GF-D8 (cell line): ENCODE results near the gene CDC42EP3.

ENCODE experiments used
- DNase-seq: peaks from one replicate; lab custom pipeline; 2025; lab: John Stamatoyannopoulos, UW

CDC42EP3 gene

GRCh38 chr2:37618326-37618725 lies 53.1 kb downstream of the CDC42EP3 start:
- no peak for DNase-seq

- no peak for DNase-seq
Observed at GRCh38 chr2:37617119-37617892, 54.1 kb downstream of the CDC42EP3 start.

- no peak for DNase-seq
Observed at GRCh38 chr2:37616677-37617005, 54.8 kb downstream of the CDC42EP3 start.

GRCh38 chr2:37615804-37616676 lies 55.4 kb downstream of the CDC42EP3 start:
- no peak for DNase-seq

GRCh38 chr2:37614061-37614738 lies 57.2 kb downstream of the CDC42EP3 start:
- no peak for DNase-seq

- DNase-seq, result no peak
Observed at GRCh38 chr2:37612382-37612781, 59.1 kb downstream of the CDC42EP3 start.

DNA sequence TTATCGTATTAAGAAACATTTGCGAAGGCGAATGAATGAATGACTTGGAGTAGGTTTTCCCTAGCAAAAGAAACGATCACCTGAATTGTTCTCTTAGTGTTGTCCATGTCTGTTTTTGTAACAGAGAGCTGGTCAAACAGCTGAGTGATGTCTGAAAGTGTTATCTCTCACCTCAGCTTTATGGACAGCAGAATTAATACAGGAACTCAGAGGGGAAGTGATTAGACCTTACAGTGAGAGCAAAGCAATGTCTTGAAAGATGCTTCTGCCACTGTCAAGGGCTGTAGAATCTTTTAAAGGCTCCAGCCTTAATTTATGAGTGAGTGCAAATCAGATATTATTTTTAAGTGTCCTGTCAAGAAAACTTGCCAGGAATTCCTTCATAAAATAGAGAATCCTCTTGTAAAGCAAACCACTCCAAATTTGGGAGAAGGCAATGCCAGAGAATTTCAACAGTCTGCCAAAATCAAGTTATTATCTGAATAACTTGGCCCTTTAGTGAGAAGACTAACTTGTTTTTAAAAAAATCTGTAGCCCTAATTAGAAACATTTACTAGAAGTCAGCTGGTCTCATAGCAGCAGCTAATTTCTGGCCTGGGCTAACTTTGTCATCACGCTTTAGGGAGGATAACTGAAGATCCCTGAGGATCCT lies 60.7 kb downstream of the CDC42EP3 start:
- no peak for DNase-seq

GRCh38 chr2:37609782-37610181 lies 61.7 kb downstream of the CDC42EP3 start:
- no peak for DNase-seq

- no peak for DNase-seq
Observed at GRCh38 chr2:37604716-37605115, 66.7 kb downstream of the CDC42EP3 start.

- no peak for DNase-seq
Observed at GRCh38 chr2:37602702-37603101, 68.7 kb downstream of the CDC42EP3 start.

- no peak for DNase-seq
Observed at GRCh38 chr2:37602040-37602439, 69.4 kb downstream of the CDC42EP3 start.

DNA sequence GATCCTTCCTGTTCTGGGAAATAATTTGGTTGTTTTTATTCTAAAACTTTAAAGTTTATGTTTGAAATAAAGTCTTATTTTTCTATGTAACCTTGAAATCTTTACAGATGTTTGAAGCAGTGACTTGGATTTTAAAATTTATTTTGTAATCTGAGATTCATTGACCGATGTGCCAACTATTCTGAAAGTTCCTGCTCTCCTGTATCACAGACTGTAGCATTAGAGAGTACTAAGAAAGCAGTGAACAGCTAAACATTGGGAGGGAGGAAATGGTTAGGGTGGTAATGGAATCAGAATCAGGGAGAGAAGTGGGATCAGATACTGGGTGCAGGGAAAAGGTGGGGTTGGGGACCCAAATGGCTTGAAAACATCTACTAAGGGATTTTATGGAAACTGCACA lies 69.9 kb downstream of the CDC42EP3 start:
- DNase-seq, result no peak

- DNase-seq, result no peak
Observed at GRCh38 chr2:37600735-37601134, 70.7 kb downstream of the CDC42EP3 start.

- DNase-seq, result no peak
Observed at GRCh38 chr2:37599688-37600525, 71.5 kb downstream of the CDC42EP3 start.

GRCh38 chr2:37593694-37594093 lies 77.7 kb downstream of the CDC42EP3 start:
- DNase-seq, result no peak

- no peak for DNase-seq
Observed at GRCh38 chr2:37593024-37593423, 78.4 kb downstream of the CDC42EP3 start.
